Ishikawa (cell line): ENCODE data around the gene E2F3.

Experiments used
- EP300 ChIP-seq: IDR thresholded peaks from 2 replicates; pipeline ENCODE4 v1.6.1; 2012; ENCODE audit warnings: borderline replicate concordance
- TCF12 ChIP-seq: IDR thresholded peaks from 2 replicates; pipeline ENCODE4 v1.6.1; 2012; ENCODE audit warnings: low read depth
- YY1 ChIP-seq: IDR thresholded peaks from 2 replicates; pipeline ENCODE4 v1.6.1; 2012; ENCODE audit warnings: low read depth
- TF ChIP-seq, protein P1 (sequence below): IDR thresholded peaks from 2 replicates; pipeline ENCODE4 v1.6.1; 2012
- TF ChIP-seq, protein P2 (sequence below): IDR thresholded peaks from 2 replicates; pipeline ENCODE4 v1.6.1; 2012; ENCODE audit warnings: low read depth, mild to moderate bottlenecking
- TF ChIP-seq, protein P3 (sequence below): IDR thresholded peaks from 2 replicates; pipeline ENCODE4 v1.6.1; 2012

DNA sequence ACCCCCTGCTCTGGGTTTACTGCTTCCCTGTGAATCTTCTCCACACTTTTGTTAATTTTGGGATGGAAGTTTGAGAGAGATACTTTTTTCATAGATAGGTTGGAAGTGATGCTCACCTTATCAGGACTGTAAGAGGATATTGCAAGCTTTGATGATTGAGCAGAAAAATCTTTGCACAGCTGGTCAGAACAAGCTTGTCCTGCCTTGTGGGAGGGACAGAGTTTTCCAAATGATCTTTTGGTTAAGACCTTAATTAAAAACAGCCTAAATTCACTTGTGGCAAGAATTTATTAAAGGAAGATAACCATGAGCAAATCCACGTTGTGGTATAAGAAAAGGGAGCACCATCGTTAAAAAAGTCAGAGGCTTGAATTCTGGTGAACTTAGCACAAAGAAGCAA is 32.2 kb downstream of the E2F3 start:
- TF ChIP-seq YY1: no peak
- TF ChIP-seq EP300: no peak
- TF ChIP-seq, protein P1, sequence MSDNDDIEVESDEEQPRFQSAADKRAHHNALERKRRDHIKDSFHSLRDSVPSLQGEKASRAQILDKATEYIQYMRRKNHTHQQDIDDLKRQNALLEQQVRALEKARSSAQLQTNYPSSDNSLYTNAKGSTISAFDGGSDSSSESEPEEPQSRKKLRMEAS: no peak
- no peak for TF ChIP-seq TCF12
- TF ChIP-seq, protein P2, sequence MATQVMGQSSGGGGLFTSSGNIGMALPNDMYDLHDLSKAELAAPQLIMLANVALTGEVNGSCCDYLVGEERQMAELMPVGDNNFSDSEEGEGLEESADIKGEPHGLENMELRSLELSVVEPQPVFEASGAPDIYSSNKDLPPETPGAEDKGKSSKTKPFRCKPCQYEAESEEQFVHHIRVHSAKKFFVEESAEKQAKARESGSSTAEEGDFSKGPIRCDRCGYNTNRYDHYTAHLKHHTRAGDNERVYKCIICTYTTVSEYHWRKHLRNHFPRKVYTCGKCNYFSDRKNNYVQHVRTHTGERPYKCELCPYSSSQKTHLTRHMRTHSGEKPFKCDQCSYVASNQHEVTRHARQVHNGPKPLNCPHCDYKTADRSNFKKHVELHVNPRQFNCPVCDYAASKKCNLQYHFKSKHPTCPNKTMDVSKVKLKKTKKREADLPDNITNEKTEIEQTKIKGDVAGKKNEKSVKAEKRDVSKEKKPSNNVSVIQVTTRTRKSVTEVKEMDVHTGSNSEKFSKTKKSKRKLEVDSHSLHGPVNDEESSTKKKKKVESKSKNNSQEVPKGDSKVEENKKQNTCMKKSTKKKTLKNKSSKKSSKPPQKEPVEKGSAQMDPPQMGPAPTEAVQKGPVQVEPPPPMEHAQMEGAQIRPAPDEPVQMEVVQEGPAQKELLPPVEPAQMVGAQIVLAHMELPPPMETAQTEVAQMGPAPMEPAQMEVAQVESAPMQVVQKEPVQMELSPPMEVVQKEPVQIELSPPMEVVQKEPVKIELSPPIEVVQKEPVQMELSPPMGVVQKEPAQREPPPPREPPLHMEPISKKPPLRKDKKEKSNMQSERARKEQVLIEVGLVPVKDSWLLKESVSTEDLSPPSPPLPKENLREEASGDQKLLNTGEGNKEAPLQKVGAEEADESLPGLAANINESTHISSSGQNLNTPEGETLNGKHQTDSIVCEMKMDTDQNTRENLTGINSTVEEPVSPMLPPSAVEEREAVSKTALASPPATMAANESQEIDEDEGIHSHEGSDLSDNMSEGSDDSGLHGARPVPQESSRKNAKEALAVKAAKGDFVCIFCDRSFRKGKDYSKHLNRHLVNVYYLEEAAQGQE: no peak
- TF ChIP-seq, protein P3, sequence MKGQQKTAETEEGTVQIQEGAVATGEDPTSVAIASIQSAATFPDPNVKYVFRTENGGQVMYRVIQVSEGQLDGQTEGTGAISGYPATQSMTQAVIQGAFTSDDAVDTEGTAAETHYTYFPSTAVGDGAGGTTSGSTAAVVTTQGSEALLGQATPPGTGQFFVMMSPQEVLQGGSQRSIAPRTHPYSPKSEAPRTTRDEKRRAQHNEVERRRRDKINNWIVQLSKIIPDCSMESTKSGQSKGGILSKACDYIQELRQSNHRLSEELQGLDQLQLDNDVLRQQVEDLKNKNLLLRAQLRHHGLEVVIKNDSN: no peak
